Iris pigment epithelial cell (primary cell): ENCODE data around the gene LGSN.
"Not testable (repeated sequence)": the region's sequence is repeated elsewhere in the genome, so short reads cannot be mapped to it uniquely, and the experiment has no call there.

Source experiments
- DNase-seq: peaks from one replicate; pipeline ENCODE4 v3.0.0-alpha.2; 2011; ENCODE audit warnings: low read depth

LGSN gene

GRCh38 chr6:63305277-63305676, 14.5 kb downstream of the LGSN start:
- DNase-seq = no peak

- DNase-seq = no peak
Measured at GRCh38 chr6:63303476-63303875, 16.3 kb downstream of the LGSN start.

DNA sequence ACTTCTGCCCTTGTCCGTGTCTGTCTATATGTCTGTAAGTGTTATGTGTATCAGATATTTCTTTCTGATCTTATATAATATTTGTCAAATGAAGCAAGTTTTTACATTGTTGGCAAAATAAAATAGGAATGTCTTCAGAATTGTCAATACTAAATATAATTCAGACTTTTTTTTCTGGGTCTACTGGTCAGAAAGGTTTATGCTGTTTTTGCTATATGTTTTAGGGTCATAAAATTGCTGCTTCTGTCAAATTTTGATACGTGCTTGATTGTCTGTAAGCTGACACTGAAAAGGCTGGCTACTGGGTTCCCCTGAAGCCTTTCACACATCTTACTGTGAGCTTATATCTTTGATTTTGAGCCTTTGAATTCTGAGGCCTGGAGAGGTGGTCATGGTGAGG, 20.1 kb downstream of the LGSN start:
- no peak for DNase-seq

- no peak for DNase-seq
Measured at GRCh38 chr6:63295553-63296194, 24.1 kb downstream of the LGSN start.

- DNase-seq = no peak
Measured at GRCh38 chr6:63290492-63291058, 29.2 kb downstream of the LGSN start.

DNA sequence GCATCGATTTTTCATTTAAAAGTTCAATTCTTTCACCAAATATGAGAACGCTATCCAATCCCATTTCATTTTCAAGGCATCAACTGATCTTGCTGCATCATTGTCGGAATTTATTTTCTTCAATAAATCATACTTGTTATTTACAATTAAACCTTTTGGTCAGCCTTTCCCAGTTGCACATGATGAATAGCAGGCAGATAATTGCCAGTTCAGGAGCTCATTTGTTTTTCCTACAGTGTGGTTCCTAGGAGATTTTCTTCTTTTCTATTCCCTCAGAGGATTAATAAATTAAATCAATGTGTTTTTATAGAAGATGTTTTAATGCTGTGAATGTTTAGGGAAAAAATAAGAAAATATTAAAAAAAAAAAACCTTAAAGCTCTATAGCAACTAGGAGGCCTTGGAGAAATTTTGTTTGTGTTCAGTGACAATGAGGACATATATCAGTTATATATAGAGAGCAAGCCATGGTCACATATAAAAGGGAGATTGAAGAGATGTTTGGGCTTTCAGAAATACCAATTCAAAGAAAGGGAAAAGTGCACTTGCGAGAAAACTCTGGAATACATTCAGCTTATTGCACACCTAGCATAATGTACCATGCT, 30.4 kb downstream of the LGSN start:
- no peak for DNase-seq

GRCh38 chr6:63280639-63281180, 39.1 kb downstream of the LGSN start:
- no peak for DNase-seq

GRCh38 chr6:63278916-63279315, 40.9 kb downstream of the LGSN start:
- DNase-seq = no peak

DNA sequence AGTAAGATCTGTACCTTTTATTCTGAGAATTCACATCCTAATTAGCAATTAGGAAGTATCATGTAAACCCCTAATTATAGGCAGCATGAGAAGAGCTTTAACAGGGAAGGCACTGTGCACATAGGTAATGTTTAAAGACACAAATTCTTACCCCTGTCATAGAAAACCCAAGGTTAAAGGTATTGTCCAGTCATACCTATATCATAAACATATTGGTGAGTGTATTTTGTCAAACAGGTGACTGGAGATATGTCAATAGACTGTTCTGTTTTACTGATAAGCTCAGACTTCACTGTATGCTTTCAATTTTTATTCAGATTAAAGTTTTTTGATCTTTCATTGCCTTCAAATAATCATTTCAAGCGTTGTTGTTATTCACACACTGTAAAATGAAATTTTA, 43.8 kb downstream of the LGSN start:
- DNase-seq = no peak

DNA sequence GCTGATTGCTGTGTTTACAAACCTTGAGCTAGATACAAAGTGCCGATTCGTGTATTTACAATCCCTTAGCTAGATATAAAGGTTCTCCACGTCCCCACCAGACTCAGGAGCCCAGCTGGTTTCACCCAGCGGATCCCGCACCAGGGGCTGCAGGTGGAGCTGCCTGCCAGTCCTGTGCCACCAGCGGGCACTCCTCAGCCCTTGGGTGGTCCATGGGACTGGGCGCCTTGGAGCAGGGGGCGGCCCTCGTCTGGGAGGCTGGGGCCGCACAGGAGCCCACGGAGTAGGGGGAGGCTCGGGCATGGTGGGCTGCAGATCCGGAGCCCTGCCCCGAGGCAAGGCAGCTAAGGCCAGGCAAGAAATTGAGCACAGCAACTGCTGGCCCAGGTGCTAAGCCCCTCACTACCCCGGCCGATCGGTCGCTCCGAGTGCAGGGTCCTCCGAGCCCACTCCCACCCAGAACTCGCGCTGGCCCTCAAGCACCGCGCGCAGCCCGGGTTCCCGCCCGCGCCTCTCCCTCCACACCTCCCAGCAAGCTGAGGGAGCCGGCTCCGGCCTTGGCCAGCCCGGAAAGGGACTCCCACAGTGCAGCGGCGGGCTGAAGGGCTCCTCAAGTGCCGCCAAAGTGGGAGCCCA, 44.9 kb downstream of the LGSN start:
- not testable (repeated sequence) for DNase-seq

- peak; percentile 34 for DNase-seq
Measured at GRCh38 chr6:63272397-63272796, 47.4 kb downstream of the LGSN start.

GRCh38 chr6:63269470-63269869, 50.3 kb downstream of the LGSN start:
- DNase-seq = no peak

- DNase-seq = no peak
Measured at GRCh38 chr6:63268574-63268973, 51.2 kb downstream of the LGSN start.

DNA sequence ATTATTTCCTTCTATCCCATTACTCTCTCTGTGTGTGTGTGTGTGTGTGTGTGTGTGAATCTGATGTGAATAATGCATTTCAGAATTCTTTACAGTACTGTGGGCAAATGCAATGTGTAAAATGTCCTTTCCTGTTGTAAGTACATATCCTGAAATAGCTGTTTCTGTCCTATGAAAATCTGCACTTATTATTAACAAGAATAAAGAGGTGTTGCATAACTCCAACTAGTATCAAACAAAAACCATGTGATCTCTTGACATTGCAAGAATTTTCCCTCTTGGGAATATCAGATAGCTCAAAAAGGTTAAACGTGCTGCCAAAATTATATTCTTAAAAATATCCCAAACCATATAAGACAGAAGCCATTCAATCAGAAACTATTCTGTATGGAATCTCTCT, 52.0 kb downstream of the LGSN start:
- no peak for DNase-seq

GRCh38 chr6:63267046-63267445, 52.7 kb downstream of the LGSN start:
- DNase-seq = no peak

DNA sequence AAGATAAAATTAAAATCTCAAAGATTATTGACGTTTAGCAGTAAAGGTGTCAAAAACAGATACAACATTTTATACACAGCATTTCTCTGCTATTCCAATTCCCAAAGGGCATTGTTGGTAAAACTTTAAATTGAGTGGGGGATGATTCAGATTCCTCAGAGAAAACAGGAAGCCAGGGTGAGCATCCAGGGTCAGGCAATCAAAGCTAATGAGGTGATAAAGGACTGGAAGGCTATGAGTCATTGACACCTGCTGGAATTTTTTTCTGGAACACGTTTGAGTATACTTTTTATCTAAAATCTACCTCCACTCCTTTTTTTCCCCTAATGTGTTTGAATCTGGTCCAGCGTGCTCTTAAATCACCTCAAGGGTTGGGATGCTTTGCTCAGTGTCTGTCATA, 56.3 kb downstream of the LGSN start:
- DNase-seq = no peak

GRCh38 chr6:63261820-63262219, 58.0 kb downstream of the LGSN start:
- DNase-seq = no peak

GRCh38 chr6:63259153-63259552, 60.6 kb downstream of the LGSN start:
- DNase-seq = no peak

- no peak for DNase-seq
Measured at GRCh38 chr6:63249875-63250482, 69.8 kb downstream of the LGSN start.

GRCh38 chr6:63246581-63246980, 73.2 kb downstream of the LGSN start:
- no peak for DNase-seq

DNA sequence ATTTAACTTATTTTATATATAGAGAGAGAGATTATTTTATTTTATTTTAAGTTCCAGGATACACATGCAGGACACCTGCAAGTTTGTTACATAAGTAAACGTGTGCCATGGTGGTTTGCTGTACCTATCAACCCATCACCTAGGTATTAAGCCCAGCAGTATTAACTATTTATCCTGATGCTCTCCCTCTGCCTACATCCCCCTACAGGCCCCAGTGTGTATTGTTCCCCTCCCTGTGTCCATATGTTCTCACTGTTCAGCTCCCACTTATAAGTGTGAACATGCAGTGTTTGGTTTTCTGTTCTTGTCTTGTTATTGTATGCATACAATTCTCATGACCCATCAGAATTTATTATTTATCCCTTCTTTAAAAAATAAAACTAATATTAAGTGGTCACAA, 73.9 kb downstream of the LGSN start:
- no peak for DNase-seq

- no peak for DNase-seq
Measured at GRCh38 chr6:63245420-63245819, 74.4 kb downstream of the LGSN start.

- no peak for DNase-seq
Measured at GRCh38 chr6:63236398-63236817, 83.4 kb downstream of the LGSN start.
